ENCODE measurements around the gene NR6A1. TPM values are rescaled to one million over a fixed set of nuclear protein-coding genes. Genes with fewer than 3 reads are reported as not detected.

NR6A1 gene
- total RNA-seq, 1 experiment from 2014 or later, result 0.77 TPM

GRCh38 chr9:124685217-124685616 lies 85.9 kb downstream of the NR6A1 start:
- Histone ChIP-seq H3F3A (ENCODE audit: low read length, unreplicated experiment) (no peaks in the 10 kb centered on the region), H3K9me3 (ENCODE audit: low read length) (no peaks in the 10 kb centered on the region), H3K9me2 (replicated peaks; ENCODE audit: low read length) (no peaks in the 10 kb centered on the region), H3K27me3 (ENCODE audit: low read length) (no peaks in the 10 kb centered on the region), H4K20me1 (ENCODE audit: low read length) (no peaks in the 10 kb centered on the region), H3K79me2 (ENCODE audit: low read length) (no peaks in the 10 kb centered on the region), H3K9ac (ENCODE audit: low read length) (no peak overlapping the region), H3K4me1 (ENCODE audit: insufficient read depth, low read length) (no peaks in the 10 kb centered on the region), H2AFZ (ENCODE audit: low read length) (no peak overlapping the region), H3K36me3 (ENCODE audit: low read depth, low read length) (no peaks in the 10 kb centered on the region), H3K27ac (ENCODE audit: low read length) (no peak overlapping the region), H3K4me3 (ENCODE audit: low read length) (no peak overlapping the region), H3K4me2 (ENCODE audit: low read length) (no peak overlapping the region)
- DNase-seq (no peak), ATAC-seq (no peak)
- POLR2A ChIA-PET (ENCODE audit: unreplicated experiment), result no interaction called here
- BruUV-seq (replicated peaks), result no TSS peak
- TF ChIP-seq EZH2phosphoT487 (IDR thresholded peaks at IDR 0.05; ENCODE audit: borderline replicate concordance, low read length) (no peak), EZH2 (IDR thresholded peaks at IDR 0.05; ENCODE audit: low read length, unreplicated experiment) (no peak), CTCF (conservative IDR thresholded peaks at IDR 0.05; ENCODE audit: low read depth, low read length) (no peak)
- CTCF ChIA-PET, result no interaction called here
- intact Hi-C loops (cut with micrococcal nuclease), result no loop called here

GRCh38 chr9:124684169-124684568 lies 86.9 kb downstream of the NR6A1 start:
- Histone ChIP-seq H3K9ac (ENCODE audit: low read length) (no peak overlapping the region), H3F3A (ENCODE audit: low read length, unreplicated experiment) (no peaks in the 10 kb centered on the region), H3K4me1 (ENCODE audit: insufficient read depth, low read length) (no peaks in the 10 kb centered on the region), H4K20me1 (ENCODE audit: low read length) (no peaks in the 10 kb centered on the region), H2AFZ (ENCODE audit: low read length) (no peak overlapping the region), H3K4me2 (ENCODE audit: low read length) (no peak overlapping the region), H3K27ac (ENCODE audit: low read length) (no peak overlapping the region), H3K4me3 (ENCODE audit: low read length) (no peak overlapping the region), H3K36me3 (ENCODE audit: low read depth, low read length) (no peaks in the 10 kb centered on the region), H3K27me3 (ENCODE audit: low read length) (no peaks in the 10 kb centered on the region), H3K9me2 (replicated peaks; ENCODE audit: low read length) (no peaks in the 10 kb centered on the region), H3K79me2 (ENCODE audit: low read length) (no peaks in the 10 kb centered on the region), H3K9me3 (ENCODE audit: low read length) (no peaks in the 10 kb centered on the region)
- no TSS peak for BruUV-seq (replicated peaks)
- POLR2A ChIA-PET (ENCODE audit: unreplicated experiment), result no interaction called here
- intact Hi-C loops (cut with micrococcal nuclease), result no loop called here
- CTCF ChIA-PET, result interaction anchor here (0.6 kb wide), 1 partner anchor 32 kb away, joined by 3 read pairs; no protein-coding TSS in a partner anchor
- ATAC-seq (no peak), DNase-seq (no peak)
- TF ChIP-seq EZH2 (IDR thresholded peaks at IDR 0.05; ENCODE audit: low read length, unreplicated experiment) (no peak), EZH2phosphoT487 (IDR thresholded peaks at IDR 0.05; ENCODE audit: borderline replicate concordance, low read length) (no peak)

- CTCF ChIA-PET, result no interaction called here
- intact Hi-C loops (cut with micrococcal nuclease), result no loop called here
- BruUV-seq (replicated peaks), result no TSS peak
These were observed 88.1 kb downstream of the NR6A1 start for GRCh38 chr9:124683043-124683442.

More at GRCh38 chr9:124683043-124683442, 88.1 kb downstream of the NR6A1 start:
- Histone ChIP-seq H3K9me2 (replicated peaks; ENCODE audit: low read length) (no peaks in the 10 kb centered on the region), H3K27me3 (ENCODE audit: low read length) (no peaks in the 10 kb centered on the region), H3K4me1 (ENCODE audit: insufficient read depth, low read length) (no peaks in the 10 kb centered on the region), H3K9me3 (ENCODE audit: low read length) (no peaks in the 10 kb centered on the region), H3K4me3 (ENCODE audit: low read length) (no peak overlapping the region), H3K4me2 (ENCODE audit: low read length) (no peak overlapping the region), H3K9ac (ENCODE audit: low read length) (no peak overlapping the region), H3K27ac (ENCODE audit: low read length) (no peak overlapping the region), H2AFZ (ENCODE audit: low read length) (no peak overlapping the region), H4K20me1 (ENCODE audit: low read length) (no peaks in the 10 kb centered on the region), H3F3A (ENCODE audit: low read length, unreplicated experiment) (no peaks in the 10 kb centered on the region), H3K79me2 (ENCODE audit: low read length) (no peaks in the 10 kb centered on the region), H3K36me3 (ENCODE audit: low read depth, low read length) (no peaks in the 10 kb centered on the region)
- DNase-seq, result no peak
- POLR2A ChIA-PET (ENCODE audit: unreplicated experiment), result no interaction called here
- ATAC-seq, result no peak
- TF ChIP-seq EZH2 (IDR thresholded peaks at IDR 0.05; ENCODE audit: low read length, unreplicated experiment) (no peak), EZH2phosphoT487 (IDR thresholded peaks at IDR 0.05; ENCODE audit: borderline replicate concordance, low read length) (no peak), CTCF (conservative IDR thresholded peaks at IDR 0.05; ENCODE audit: low read depth, low read length) (no peak)
